Sigmoid colon (tissue), 4 donors: ENCODE data around the gene TEK.

Source experiments
- CTCF ChIP-seq, 4 experiments: fragments of 450-650 bp in 3 of 4; fragments of 200-600 bp in 1 of 4; IDR thresholded peaks; one replicate each; pipeline ENCODE4 v1.5.1; 2016 to 2019; ENCODE audit warnings: antibody characterized with exemption in 4 of 4, mild to moderate bottlenecking in 3 of 4, moderate library complexity in 2 of 4
- EP300 ChIP-seq, 4 donors: sonication (generic); formaldehyde crosslinking; IDR thresholded peaks; one replicate each; pipeline ENCODE4 v1.6.1; 2017; ENCODE audit warnings: antibody characterized with exemption in 4 of 4
- POLR2A ChIP-seq, 2 donors: fragments of 450-650 bp; IDR thresholded peaks; one replicate each; pipeline ENCODE4 v1.6.1; 2016; ENCODE audit warnings: antibody characterized with exemption in 2 of 2, mild to moderate bottlenecking in 2 of 2, moderate library complexity in 2 of 2

DNA sequence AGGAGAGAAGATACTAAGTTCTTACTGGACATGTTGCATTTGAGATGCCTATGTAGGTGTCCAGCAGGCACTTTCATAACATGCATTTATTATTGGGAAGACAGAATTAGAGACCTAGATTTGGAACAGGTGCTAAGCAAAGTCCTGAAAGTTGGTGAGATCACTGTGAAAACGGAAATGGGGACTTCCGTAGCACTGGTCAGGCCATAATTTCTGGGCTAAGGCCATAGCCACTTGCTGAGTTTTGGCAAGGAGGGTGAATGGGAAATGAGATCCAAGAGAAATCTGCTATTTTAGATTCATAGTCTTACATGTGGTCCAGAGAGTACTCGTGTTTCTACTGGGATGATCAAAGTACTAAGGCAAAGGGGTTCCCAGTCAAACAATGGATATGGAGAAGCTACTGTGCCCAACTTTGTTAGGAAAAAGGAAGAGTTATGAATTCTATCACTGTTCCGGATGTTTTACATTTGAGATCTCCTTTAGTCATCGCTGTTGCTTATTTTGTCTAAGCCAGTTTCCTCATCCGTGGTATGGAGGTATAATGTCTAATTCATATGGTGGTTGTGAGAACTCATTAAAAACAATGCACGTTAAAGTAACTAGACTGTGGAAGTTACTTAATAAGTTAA is 33.4 kb downstream of the TEK start:
- TF ChIP-seq CTCF (IDR thresholded peaks at IDR 0.05) (no peak), POLR2A (IDR thresholded peaks at IDR 0.05) (no peak), EP300 (IDR thresholded peaks at IDR 0.05) (no peak)
